H9 (cell line): ENCODE data around the gene MOG. TPM values are rescaled to one million over a fixed set of nuclear protein-coding genes. Genes with fewer than 3 reads are reported as not detected.

Experiments
- DNase-seq: peaks from one replicate; pipeline ENCODE4 v3.0.0-alpha.2; 2017
- H2AFZ ChIP-seq: one replicate; pipeline ENCODE4 v1.6.1; 2013; ENCODE audit warnings: mild to moderate bottlenecking, low read length, control low read depth, moderate library complexity
- H2AK5ac ChIP-seq: 2 replicates; pipeline ENCODE4 v1.6.1; 2013; ENCODE audit warnings: low read length, control low read depth, mixed read lengths; ENCODE audit not compliant: insufficient read length
- H2BK120ac ChIP-seq: one replicate; pipeline ENCODE4 v1.6.1; 2013; ENCODE audit warnings: low read depth, mild to moderate bottlenecking, low read length, control low read depth, inconsistent platforms; ENCODE audit not compliant: poor library complexity, severe bottlenecking
- H2BK12ac ChIP-seq: 2 replicates; pipeline ENCODE4 v1.6.1; 2013; ENCODE audit warnings: low read length, control low read depth, mixed read lengths, low read depth; ENCODE audit not compliant: insufficient read length
- H2BK15ac ChIP-seq: 2 replicates; pipeline ENCODE4 v1.6.1; 2013; ENCODE audit warnings: low read depth, low read length, control low read depth
- H2BK20ac ChIP-seq: one replicate; pipeline ENCODE4 v1.6.1; 2013; ENCODE audit warnings: low read depth, mild to moderate bottlenecking, low read length, control low read depth, inconsistent platforms; ENCODE audit not compliant: poor library complexity, severe bottlenecking
- H2BK5ac ChIP-seq: 2 replicates; pipeline ENCODE4 v1.6.1; 2013; ENCODE audit warnings: low read length, control low read depth, mixed read lengths; ENCODE audit not compliant: insufficient read length
- H3K14ac ChIP-seq: 2 replicates; pipeline ENCODE4 v1.6.1; 2013; ENCODE audit warnings: low read length, control low read depth; ENCODE audit not compliant: insufficient read depth
- H3K18ac ChIP-seq: 2 replicates; pipeline ENCODE4 v1.6.1; 2013; ENCODE audit warnings: low read depth, mild to moderate bottlenecking, mixed read lengths, low read length, control low read depth; ENCODE audit not compliant: insufficient read length
- H3K23ac ChIP-seq: 2 replicates; pipeline ENCODE4 v1.6.1; 2013; ENCODE audit warnings: low read length, control low read depth, mixed read lengths, low read depth; ENCODE audit not compliant: insufficient read length
- H3K23me2 ChIP-seq: 2 replicates; pipeline ENCODE4 v1.6.1; 2013; ENCODE audit warnings: low read depth, mild to moderate bottlenecking, mixed read lengths, low read length, control low read depth; ENCODE audit not compliant: insufficient read length, poor library complexity, severe bottlenecking
- H3K27ac ChIP-seq: 2 replicates; pipeline ENCODE4 v1.5.1; 2013; ENCODE audit warnings: low read length, control low read depth, mixed read lengths, low read depth; ENCODE audit not compliant: insufficient read length
- H3K27me3 ChIP-seq: 2 replicates; pipeline ENCODE4 v1.6.1; 2013; ENCODE audit warnings: low read length, control low read depth, inconsistent platforms; ENCODE audit not compliant: insufficient read depth
- H3K4ac ChIP-seq: 2 replicates; pipeline ENCODE4 v1.6.1; 2013; ENCODE audit warnings: low read depth, mild to moderate bottlenecking, control low read depth, inconsistent platforms, low read length, moderate library complexity
- H3K4me1 ChIP-seq: 2 replicates; pipeline ENCODE4 v1.6.1; 2013; ENCODE audit warnings: low read length, control low read depth, inconsistent platforms; ENCODE audit not compliant: insufficient read depth
- H3K4me2 ChIP-seq: 2 replicates; pipeline ENCODE4 v1.6.1; 2013; ENCODE audit warnings: low read length, control low read depth, mixed read lengths; ENCODE audit not compliant: insufficient read length, insufficient read depth
- H3K56ac ChIP-seq: 2 replicates; pipeline ENCODE4 v1.6.1; 2013; ENCODE audit warnings: low read depth, mild to moderate bottlenecking, mixed read lengths, low read length, control low read depth; ENCODE audit not compliant: insufficient read length
- H3K79me1 ChIP-seq: 2 replicates; pipeline ENCODE4 v1.6.1; 2013; ENCODE audit warnings: low read depth, mild to moderate bottlenecking, moderate library complexity, low read length, control low read depth, inconsistent platforms; ENCODE audit not compliant: insufficient read depth, poor library complexity, severe bottlenecking
- H3K79me2 ChIP-seq: 2 replicates; pipeline ENCODE4 v1.6.1; 2013; ENCODE audit warnings: low read length, control low read depth, inconsistent platforms; ENCODE audit not compliant: insufficient read depth
- H3K9ac ChIP-seq: 2 replicates; pipeline ENCODE4 v1.6.1; 2013; ENCODE audit warnings: low read length, control low read depth, mixed read lengths; ENCODE audit not compliant: insufficient read length; ENCODE audit errors: extremely low read depth
- H3K9me3 ChIP-seq: one replicate; pipeline ENCODE4 v1.6.1; 2013; ENCODE audit warnings: low read depth, low read length, inconsistent platforms; ENCODE audit not compliant: control insufficient read depth
- H3T11ph ChIP-seq: one replicate; pipeline ENCODE4 v1.6.1; 2013; ENCODE audit warnings: mild to moderate bottlenecking, low read length, control low read depth, inconsistent platforms
- H4K20me1 ChIP-seq: one replicate; pipeline ENCODE4 v1.6.1; 2013; ENCODE audit not compliant: control insufficient read depth, insufficient read length, insufficient read depth
- H4K5ac ChIP-seq: 2 replicates; pipeline ENCODE4 v1.6.1; 2013; ENCODE audit warnings: low read depth, mild to moderate bottlenecking, mixed read lengths, low read length, control low read depth; ENCODE audit not compliant: insufficient read length
- H4K8ac ChIP-seq: replicated peaks from 2 replicates; pipeline ENCODE4 v1.6.1; 2013; ENCODE audit warnings: low read length, control low read depth, mixed read lengths, low read depth; ENCODE audit not compliant: insufficient read length
- H4K91ac ChIP-seq: 2 replicates; pipeline ENCODE4 v1.6.1; 2013; ENCODE audit warnings: low read depth, mild to moderate bottlenecking, moderate library complexity, mixed read lengths, low read length, control low read depth; ENCODE audit not compliant: insufficient read length
- H3K27ac Mint-ChIP-seq, 3 experiments: 2 replicates in 2 of 3; 3 replicates in 1 of 3; pipeline ENCODE4 v1.8.0; 2020 to 2021; ENCODE audit warnings: mixed read lengths in 3 of 3, mild to moderate bottlenecking in 1 of 3, moderate library complexity in 1 of 3
- H3K27me3 Mint-ChIP-seq: 2 replicates; pipeline ENCODE4 v1.8.0; 2021; ENCODE audit warnings: low read depth, mild to moderate bottlenecking, moderate library complexity, mixed read lengths
- H3K36me3 Mint-ChIP-seq, 3 experiments: 2 replicates in 2 of 3; 3 replicates in 1 of 3; pipeline ENCODE4 v1.8.0; 2020 to 2021; ENCODE audit warnings: low read depth in 3 of 3, mixed read lengths in 3 of 3; ENCODE audit not compliant: insufficient read depth in 1 of 3
- H3K4me1 Mint-ChIP-seq, 2 experiments: 2 replicates each; pipeline ENCODE4 v1.8.0; 2020; ENCODE audit warnings: mixed read lengths in 2 of 2
- H3K4me3 Mint-ChIP-seq, 2 experiments: 2 replicates in 1 of 2; 3 replicates in 1 of 2; pipeline ENCODE4 v1.8.0; 2020 to 2021; ENCODE audit warnings: mild to moderate bottlenecking in 2 of 2, mixed read lengths in 2 of 2, moderate library complexity in 1 of 2
- H3K9me3 Mint-ChIP-seq, 2 experiments: 2 replicates in 1 of 2; 3 replicates in 1 of 2; pipeline ENCODE4 v1.8.0; 2020; ENCODE audit warnings: mild to moderate bottlenecking in 2 of 2, mixed read lengths in 2 of 2, moderate library complexity in 1 of 2
- WGBS: extraction: QIAGEN DNeasy Blood & Tissue Kit; methylation state at CpG from one replicate; pipeline ENCODE4 v1.1.7; 2013; ENCODE audit warnings: missing lambda C conversion rate, low lambda C conversion rate, mixed read lengths; ENCODE audit not compliant: insufficient read length; ENCODE audit errors: extremely low coverage; 5-methylcytosine and 5-hydroxymethylcytosine counted together
- total RNA-seq: library from RNA; stranded (reverse); gene quantifications from 2 replicates; pipeline ENCODE4 v1.2.1, GENCODE V29; 2021
- TF ChIP-seq, protein P1 (sequence below): fragments of 200-600 bp; sonication (generic); conservative IDR thresholded peaks from 3 replicates; pipeline ENCODE4 v1.8.0; 2021; ENCODE audit warnings: antibody characterized with exemption, mild to moderate bottlenecking

Gene MOG
- total RNA-seq, 1 experiment from 2014 or later: 0.55 TPM

DNA sequence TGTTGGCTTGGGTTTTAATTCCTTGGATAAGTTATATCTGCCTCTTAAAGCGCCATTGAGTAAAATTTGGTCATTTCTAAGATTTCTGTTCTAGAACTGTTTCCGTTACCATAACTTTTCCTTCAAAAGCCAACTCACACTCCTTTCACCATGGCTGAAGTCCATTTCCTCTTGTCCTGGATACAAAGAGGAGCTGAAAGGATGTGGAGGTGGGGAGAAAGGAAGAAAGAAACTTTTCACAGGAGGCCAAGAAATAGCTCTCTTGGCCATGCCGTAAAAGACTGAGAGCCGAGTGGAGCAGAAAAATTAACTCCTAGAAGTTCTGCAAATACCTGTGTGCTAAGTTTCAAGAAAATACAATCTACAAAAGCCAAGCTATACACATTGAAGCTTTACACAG lies 45.5 kb upstream of the MOG start:
- Histone ChIP-seq H2AK5ac (no peak overlapping the region), H3K4ac (no peak overlapping the region), H4K5ac (no peak overlapping the region), H3K79me1 (no peaks in the 10 kb centered on the region), H3K9ac (no peak overlapping the region), H2BK5ac (no peak overlapping the region), H2AFZ (no peak overlapping the region), H2BK12ac (no peak overlapping the region), H2BK120ac (no peak overlapping the region), H4K8ac (no peak overlapping the region), H3T11ph (no peak overlapping the region), H4K91ac (no peak overlapping the region), H2BK15ac (no peak overlapping the region), H3K18ac (no peak overlapping the region), H3K79me2 (no peaks in the 10 kb centered on the region), H3K27me3 (no peaks in the 10 kb centered on the region), H3K23me2 (no peaks in the 10 kb centered on the region), H3K27ac (no peak overlapping the region), H3K4me2 (no peak overlapping the region), H3K14ac (no peak overlapping the region), H3K4me1 (no peaks in the 10 kb centered on the region), H4K20me1 (no peaks in the 10 kb centered on the region), H3K56ac (no peak overlapping the region), H3K23ac (no peak overlapping the region), H2BK20ac (no peak overlapping the region), H3K9me3 (no peaks in the 10 kb centered on the region)
- no CpG with 5 or more reads among the region's 4 CpGs for WGBS
- no peak for DNase-seq
- TF ChIP-seq, protein P1, sequence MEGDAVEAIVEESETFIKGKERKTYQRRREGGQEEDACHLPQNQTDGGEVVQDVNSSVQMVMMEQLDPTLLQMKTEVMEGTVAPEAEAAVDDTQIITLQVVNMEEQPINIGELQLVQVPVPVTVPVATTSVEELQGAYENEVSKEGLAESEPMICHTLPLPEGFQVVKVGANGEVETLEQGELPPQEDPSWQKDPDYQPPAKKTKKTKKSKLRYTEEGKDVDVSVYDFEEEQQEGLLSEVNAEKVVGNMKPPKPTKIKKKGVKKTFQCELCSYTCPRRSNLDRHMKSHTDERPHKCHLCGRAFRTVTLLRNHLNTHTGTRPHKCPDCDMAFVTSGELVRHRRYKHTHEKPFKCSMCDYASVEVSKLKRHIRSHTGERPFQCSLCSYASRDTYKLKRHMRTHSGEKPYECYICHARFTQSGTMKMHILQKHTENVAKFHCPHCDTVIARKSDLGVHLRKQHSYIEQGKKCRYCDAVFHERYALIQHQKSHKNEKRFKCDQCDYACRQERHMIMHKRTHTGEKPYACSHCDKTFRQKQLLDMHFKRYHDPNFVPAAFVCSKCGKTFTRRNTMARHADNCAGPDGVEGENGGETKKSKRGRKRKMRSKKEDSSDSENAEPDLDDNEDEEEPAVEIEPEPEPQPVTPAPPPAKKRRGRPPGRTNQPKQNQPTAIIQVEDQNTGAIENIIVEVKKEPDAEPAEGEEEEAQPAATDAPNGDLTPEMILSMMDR: no peak
- Mint-ChIP-seq H3K4me3 (no peak overlapping the region), H3K9me3 (no peaks in the 10 kb centered on the region), H3K27me3 (peaks cover 2% of the 10 kb centered on the region; the same call in 1 of the 2 replicates), H3K27ac (no peak overlapping the region; a peak in 1 of 7 replicates), H3K36me3 (peaks cover 67 to 97% (median 80%) of the 10 kb centered on the region in 3 experiments; a peak in 6 of 7 replicates), H3K4me1 (no peaks in the 10 kb centered on the region; a peak in 1 of 4 replicates)
